GM21515 (cell line): ENCODE results near the gene P2RY8.
"Not testable (repeated sequence)": the region's sequence is repeated elsewhere in the genome, so short reads cannot be mapped to it uniquely, and the experiment has no call there.

Source experiments
- ATAC-seq: cut with Tn5 transposase; IDR thresholded peaks from one replicate; pipeline ENCODE4 v1.9.1; 2021; ENCODE audit not compliant: unreplicated experiment

P2RY8 gene

DNA sequence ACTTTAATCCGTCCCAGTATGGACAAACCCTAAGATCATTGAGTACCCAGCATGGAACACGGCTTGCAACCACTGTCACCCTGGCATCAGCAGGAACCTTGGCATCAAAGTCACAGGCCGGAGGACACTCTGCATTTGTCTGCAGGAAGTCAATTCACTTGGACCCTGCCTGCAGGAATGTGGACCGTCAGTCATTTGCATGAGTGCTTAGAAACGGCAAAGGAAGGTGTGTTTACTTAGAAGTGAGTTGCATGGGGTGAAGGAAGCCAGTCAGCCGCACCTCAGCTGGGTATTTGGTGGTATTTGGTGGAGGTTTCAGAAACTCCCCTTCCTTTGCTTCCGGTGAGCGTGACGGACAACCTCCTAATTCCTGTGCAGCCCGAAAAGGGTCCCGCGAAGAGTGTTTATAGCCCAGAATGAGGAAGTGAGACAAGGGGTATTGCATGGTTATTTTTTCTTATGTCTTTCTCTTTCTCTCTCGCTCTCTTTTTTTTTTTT is 15.5 kb downstream of the P2RY8 start:
- ATAC-seq = peak; percentile 83

DNA sequence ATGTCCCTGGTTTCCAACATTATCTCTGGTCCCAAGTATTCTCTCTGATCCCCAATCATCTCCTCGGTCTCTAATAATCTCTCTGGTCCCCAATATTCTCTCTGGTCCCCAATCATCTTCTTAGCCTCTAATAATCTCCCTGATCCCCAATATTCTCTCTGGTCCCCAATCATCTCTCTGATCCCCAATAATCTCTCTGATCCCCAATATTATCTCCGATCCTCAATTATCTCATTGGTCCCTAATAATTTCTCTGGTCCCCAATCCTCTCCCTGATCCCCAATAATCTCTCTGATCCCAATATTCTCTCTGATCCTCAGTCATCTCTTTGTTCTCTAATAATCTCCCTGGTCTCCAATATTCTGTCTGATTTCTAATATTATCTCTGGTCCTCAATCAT is 16.6 kb downstream of the P2RY8 start:
- no peak for ATAC-seq

DNA sequence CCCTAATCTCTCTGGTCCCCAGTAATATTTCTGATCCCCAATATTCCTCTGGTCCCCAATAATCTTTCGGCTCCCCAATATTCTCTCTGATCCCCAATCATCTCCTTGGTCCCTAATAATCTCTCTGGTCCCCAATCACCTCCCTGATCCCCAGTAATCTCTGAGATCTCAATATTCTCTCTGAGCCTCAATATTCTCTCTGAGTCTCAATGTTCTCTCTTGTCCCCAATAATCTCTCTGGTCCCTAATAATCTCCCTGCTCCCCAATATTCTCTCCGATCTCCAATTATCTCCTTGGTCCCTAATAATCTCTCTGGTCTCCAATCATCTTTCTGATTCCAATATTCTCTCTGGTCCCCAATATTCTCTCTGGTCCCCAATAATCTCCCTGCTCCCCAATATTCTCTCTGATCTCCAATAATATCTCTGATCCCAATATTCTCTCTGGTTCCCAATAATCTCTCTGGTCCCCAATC is 17.9 kb downstream of the P2RY8 start:
- no peak for ATAC-seq

DNA sequence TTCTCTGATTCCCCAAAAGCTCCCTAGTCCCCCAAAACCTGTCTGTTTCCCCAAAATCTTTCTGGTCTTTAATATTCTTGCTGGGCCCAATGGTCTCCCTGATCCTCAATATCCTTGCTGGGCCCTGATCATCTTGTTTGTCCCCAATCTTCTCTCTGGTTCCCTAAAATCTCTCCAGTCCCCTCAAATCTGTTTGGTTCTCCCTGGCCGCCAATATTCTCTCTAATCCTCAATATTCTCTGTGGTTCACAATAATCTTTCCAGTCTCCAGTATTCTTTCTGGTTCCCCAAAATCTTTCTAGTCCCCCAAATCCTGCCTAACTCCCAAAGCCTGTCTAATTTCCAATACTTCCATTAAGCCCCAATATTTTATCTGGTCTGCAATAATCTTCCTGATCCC is 18.5 kb downstream of the P2RY8 start:
- no peak for ATAC-seq

DNA sequence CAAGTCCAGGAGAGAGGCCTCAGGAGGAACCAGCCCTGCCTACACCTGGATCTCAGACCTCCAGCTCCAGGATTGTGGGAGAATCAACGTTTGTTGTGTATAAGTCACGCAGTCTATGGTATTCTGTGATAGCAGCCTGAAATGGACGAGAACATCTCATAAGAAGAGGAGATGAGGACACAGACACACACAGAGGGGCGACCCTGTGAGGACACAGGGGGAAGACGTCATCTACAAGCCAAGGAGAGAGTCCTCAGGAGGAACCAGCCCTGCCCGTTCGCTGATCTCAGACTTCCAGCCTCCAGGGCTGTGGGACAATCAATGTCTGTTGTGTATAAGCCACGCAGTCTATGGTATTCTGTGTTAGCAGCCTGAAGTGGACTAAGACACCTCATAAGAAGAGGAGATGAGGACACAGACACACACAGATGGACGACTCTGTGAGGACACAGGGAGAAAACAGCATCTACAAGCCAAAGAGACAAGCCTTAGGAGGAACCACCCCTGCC is 20.3 kb downstream of the P2RY8 start:
- ATAC-seq = no peak

DNA sequence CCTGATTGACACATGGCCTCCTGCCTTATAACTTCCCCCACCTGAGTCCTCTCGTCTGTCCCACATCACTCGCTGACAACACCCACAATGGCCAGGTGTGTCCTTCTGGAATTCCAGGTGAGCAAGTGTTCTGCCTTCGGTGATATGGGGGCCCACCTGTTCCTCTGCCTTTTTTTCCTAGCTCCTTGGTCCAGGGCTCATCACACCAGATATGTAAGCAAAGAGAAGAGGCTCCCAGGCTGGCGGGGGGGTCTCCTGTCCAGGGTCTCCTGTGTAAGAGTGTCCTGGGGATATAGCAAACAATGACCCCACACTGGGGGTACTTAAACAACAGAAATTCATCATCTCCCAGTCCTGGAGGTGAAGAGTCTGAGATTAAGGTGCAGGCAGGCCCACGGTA is 25.2 kb downstream of the P2RY8 start:
- no peak for ATAC-seq

DNA sequence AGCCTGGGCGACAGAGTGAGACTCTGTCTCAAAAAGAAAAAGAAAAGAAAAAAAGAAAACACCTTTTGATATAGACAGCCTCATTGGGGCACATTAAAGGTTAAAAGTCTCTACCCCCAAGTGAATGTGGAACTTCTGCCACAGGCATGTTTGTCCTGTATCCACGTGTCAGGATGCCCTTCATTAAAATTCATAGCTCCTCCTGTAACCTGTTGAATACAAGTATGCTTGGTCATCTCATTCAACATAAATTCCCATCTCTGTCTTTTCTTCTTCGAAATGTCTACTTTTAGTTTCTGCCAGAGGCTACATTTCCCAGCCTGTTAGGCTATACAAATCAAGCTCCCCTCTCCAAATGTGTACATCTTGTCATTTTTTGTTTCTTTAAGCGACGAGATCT is 25.8 kb downstream of the P2RY8 start:
- no peak for ATAC-seq

DNA sequence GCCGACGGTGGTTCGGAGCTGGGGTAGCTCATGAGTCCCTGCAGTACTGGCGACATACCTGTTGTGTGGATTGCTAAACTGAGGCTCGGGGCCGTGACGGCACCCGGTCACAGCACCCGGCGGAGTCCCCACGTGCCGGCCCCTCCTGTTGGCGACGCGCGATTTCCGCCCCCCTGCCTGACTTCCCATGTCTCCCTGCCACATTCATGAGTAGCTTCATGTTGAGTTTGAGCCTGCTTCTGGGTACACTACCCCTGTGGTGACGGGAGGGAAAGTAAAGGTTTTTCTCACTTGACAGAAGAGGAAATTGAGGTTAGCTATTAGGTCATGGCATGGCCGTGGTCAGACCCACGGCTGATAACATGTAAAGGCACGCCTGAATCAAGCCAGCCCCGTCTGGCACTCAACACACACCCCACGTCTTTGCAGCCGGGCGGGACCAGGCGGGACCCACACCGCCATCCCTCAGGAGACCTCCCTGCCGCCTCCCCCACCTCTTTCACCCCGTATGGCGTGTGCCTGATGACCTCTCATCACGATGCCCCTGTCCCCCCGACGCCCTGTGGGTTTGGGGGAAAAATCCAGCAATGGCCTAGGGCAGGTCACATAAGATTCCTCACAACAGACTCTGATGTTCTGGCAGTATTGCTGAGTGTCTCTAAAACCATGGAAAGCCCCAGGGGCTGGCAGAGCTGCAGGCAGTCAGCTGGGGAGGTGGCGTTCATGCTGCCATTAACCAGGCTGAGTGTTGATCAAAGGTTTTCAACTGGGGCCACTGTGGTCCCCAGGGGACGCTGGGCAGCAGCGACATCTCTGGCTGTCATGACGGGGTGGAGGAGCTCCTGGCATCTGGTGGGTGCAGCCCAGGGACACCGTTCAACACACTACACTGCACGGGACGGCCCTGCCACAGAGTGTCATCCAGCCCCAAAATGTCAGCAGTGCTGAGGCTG is 29.2 kb downstream of the P2RY8 start:
- ATAC-seq = peak; percentile 65

DNA sequence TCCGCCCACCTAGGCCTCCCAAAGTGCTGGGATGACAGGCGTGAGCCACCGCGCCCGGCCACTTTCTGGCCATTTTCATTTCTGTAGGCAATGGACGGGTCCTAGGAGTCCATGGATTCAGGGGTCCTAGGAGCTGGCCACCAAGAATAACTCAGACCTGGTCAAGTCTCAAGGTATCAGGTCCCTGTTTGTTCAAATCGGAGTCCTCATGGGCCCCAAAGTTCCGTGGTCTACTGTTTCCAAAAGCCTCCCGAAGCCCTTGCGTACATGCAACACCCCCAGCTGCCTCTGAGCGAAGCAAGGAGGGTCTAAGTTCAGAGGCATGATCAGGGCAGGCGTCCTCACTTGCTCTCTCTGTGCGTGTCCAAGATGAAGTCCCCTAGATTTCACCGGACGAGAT is 30.1 kb downstream of the P2RY8 start:
- no peak for ATAC-seq

DNA sequence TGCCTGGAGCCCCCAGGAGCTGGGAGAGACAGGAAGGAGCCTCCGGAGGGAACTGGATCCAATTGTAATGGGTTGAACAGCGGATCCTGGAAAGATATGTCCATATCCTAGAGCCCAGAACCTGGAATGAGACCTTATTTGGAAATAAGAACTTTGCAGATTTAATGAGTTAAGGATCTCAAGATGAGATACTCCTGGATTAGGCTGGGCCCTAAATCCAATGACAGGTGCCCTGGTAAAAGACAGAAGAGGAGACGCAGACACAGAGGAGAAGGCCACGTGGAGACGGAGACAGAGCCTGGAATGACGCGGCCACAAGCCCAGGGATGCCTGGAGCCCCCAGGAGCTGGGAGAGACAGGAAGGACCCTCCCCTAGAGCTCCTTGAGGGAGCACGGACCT is 34.1 kb downstream of the P2RY8 start:
- no peak for ATAC-seq

DNA sequence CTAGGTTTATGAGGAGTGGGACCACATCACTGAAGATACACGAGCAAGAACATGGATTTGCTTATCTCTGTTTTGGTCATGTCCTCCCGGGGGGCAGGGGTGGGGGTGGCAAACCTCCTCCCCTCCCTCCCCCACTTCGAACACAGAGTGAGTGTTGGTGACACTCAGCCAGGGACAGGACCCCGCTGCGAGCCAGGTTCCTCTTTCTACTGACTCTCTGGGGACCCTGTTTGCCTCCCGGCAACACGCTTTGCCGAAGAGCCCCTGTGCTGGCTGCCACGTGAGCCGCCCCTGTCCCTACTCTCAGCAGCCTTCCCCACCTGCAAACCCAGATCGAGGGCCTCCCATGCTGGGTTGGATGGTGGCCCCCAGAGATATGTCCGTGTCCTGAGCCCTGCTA is 34.7 kb downstream of the P2RY8 start:
- ATAC-seq = peak; percentile 49

DNA sequence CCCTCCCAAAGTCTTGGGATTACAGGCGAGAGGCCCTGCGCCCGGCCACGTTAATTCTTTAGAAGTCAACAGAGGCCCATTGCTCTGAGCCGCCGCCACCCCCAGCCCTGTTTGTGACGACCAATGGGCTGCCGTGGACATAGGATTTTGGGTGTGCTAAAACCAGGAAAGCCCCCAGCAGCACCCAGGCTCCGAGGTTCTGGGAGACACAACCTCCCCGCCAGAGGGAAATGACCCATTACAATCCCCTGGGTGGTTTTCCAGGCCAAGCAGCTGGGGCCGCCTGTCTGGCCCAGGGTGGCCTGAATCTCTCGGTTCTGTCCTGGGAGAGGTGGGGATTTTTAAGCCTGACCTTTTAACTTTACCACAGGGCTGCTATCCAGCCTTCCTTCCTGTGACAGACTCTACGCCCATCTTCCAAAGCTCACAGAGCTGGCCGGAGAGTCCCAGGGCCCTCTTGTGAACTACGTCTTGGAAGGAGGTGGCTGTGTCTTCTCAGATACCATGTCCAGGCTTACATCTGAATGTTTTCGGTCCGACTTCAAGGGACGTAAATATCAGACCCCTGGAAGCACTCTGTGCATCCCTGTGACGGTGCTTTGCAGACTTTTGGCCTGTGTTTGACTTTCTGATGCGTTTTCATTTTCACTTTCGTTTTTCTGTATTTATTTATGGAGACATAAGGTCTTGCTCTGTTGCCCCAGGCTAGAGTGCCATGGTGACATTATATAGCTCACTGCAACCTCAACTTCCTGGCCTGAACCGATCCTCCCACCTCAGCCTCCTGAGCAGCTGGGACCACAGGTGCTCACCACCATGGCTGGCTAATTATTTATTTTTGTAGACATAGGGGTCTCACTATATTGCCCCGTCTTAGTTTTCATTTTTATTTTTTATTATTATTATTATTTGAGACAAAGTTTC is 36.0 kb downstream of the P2RY8 start:
- peak; percentile 54 for ATAC-seq

DNA sequence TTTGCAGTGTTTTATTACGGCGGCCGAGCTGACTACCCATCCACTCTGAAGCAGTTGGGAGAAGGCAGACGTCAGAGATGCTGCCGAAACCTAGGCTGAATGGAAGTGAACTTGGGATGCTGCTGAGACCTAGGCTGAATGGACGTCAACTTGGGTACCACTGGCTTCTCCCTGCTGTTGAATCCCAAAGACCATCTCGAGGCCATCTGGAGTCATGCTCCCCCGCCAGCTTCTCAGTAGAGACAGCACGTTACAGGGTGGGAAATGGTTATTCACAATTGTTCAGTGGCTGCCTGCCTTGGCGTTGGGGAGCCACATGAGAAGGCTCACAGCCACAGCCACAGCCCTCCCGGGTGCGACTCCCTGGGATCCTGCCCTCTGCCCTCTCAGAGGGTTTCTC is 40.9 kb downstream of the P2RY8 start:
- ATAC-seq = no peak

DNA sequence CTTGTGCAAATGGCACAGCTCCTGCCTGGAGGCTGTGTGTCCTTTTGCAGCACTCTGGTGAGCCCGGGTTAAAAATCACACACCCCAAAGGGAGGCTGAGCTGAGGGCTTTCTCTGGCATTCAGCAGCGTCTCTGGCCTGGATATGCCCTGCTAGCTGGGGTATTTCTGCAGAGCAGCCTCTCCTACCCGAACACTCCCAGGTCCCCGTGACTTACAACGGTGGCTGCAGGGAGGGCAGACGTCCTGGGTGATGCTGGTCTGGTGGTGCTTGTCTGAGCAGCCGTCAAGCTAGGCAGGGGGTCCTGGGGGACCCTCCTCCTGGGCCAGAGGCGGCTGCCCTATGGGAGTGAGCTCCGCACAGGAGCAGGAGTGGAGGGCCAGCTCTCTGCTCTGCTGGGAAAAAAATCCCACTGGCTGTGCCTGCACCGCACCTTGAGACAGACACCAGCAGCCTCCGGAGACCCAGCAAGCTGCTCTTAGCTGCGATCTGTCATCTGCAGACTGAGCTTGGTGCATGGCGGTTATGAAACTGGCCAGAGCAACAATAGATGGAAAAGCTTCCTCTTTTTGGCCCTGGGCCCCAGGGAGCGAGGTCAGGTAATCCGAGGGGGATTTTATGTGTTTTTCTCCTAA is 43.0 kb downstream of the P2RY8 start:
- peak; percentile 62 for ATAC-seq

DNA sequence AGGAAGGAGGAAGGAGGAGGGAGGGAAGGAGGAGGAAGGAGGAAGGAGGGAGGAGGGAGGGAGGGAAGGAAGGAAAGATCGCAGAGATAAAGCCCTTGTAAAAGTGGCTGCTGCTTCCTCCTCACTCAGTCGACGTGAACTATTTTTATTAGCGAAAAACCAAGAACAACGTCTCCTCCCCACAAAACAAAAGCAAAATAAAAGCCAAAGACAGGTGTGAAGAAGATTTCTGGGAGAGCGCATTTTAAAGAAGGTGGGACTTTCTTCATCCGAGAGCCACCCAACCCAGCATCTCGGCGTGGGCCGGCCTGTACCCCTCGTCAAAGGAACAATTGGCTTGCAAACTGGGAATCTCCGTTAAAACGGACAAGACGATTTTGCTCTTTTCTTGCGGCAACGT is 43.6 kb downstream of the P2RY8 start:
- ATAC-seq = peak; percentile 3

DNA sequence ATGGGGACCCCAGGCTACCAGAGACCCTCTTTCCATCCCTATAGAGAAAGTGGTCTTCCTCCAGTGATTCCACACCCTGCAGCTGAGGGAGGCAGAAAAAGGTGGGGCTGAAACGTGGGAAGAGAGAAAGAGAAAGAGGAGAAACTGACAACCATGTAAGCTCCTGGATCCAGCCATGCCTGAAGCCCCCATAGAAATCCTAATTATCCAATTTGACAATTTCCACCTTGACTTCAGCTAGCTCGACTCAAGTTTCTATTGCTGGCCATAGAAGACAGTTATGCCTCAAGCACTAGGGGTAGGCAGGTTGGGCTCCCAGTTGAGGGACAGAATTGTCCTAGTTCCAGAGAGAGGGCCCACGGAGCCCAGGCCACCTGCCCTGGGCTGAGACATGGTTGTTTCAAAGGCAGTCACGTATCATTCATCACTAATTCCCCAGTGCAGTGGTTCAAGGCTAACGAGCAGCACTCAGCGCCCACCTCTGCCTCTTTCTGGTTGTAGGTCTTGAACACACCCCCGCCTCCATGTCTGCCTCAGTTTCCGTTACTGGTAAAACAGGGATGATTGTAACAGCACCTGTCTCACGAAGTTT is 44.5 kb downstream of the P2RY8 start:
- no peak for ATAC-seq

DNA sequence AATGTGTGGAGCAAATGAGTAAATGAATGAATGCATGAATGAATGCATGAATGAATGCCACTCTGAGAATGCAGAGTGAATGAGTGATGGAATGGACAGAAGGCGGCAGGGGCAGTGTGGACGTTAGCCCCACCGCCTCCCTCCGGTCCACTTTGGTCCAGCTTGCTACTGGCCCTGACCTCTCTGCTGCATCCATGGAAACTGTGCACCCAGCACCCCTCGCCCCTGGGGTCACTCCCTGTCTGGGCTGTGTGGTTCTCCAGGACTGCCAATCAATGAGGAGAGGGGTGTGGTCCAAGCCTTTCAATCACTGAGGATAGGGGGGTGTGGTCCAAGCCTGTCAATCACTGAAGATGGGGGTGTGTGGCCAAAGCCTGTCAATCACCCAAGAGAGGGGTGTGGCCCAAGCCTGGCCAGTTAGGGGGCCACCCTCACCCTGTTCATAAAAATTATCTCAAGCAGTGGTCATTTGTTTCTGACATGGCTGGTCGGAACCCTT is 45.1 kb downstream of the P2RY8 start:
- peak; percentile 72 for ATAC-seq

DNA sequence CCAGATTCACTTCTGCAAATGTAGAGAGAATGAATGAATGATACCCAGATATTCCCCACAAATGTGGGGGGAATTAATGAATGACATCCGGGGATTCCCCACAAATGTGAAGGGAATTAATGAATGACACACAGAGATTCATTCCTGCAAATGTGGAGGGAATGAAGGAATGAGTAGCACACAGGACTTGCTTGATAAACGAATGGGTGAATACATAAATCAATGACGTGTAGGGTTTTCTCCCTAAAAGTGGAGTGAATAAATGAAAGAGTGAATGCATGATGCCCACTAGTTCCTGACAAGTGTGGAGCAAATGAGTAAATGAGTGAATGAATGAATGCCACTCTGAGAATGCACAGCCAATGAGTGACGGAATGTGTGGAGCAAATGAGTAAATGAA is 45.7 kb downstream of the P2RY8 start:
- ATAC-seq = not testable (repeated sequence)

DNA sequence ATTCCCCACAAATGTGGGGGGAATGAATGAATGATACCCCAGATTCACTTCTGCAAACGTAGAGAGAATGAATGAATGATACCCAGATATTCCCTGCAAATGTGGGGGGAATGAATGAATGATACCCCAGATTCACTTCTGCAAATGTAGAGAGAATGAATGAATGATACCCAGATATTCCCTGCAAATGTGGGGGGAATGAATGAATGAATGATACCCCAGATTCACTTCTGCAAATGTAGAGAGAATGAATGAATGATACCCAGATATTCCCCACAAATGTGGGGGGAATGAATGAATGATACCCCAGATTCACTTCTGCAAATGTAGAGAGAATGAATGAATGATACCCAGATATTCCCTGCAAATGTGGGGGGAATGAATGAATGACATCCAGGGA is 46.3 kb downstream of the P2RY8 start:
- ATAC-seq = not testable (repeated sequence)

DNA sequence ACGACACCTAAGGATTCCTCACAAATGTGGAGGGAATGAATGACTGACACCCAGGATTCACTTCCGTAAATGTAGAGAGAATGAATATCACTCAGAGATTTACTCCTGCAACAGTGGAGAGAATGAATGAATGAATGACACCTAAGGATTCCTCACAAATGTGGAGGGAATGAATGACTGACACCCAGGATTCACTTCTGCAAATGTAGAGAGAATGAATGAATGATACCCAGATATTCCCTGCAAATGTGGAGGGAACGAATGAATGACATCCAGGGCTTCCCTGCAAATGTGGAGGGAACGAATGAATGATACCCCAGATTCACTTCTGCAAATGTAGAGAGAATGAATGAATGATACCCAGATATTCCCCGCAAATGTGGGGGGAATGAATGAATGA is 47.6 kb downstream of the P2RY8 start:
- ATAC-seq = not testable (repeated sequence)
